Measurements from ENCODE around the gene TENM4. TPM values are rescaled to one million over a fixed set of nuclear protein-coding genes. Genes with fewer than 3 reads are reported as not detected.

TENM4 gene
- total and polyA plus RNA-seq, 10 of the 15 experiments (the other 5 are each of a cell fraction or from before 2014, with no cell fraction given), result 0.03 to 0.12 (median 0.06) TPM; not detected in 7

- TF ChIP-seq IRF3 (IDR thresholded peaks at IDR 0.05), result no peak
- TF ChIP-seq ETV6 (conservative IDR thresholded peaks at IDR 0.05 in 1 of 2, IDR thresholded peaks at IDR 0.05 in 1 of 2; ENCODE audit: borderline replicate concordance in 1 of 2, low read depth in 1 of 2), result no peak
- no peak for TF ChIP-seq FOXM1 (IDR thresholded peaks at IDR 0.05; ENCODE audit: low read depth, low read length)
- TF ChIP-seq HDAC6 (IDR thresholded peaks at IDR 0.05; ENCODE audit: unreplicated experiment), result no peak
- TF ChIP-seq KAT2A (conservative IDR thresholded peaks at IDR 0.05; ENCODE audit: control insufficient read depth, low read depth, low read length), result no peak
- no peak for TF ChIP-seq SMAD1 (IDR thresholded peaks at IDR 0.05; ENCODE audit: low read depth, partially characterized antibody)
- no peak for TF ChIP-seq SMC3 (IDR thresholded peaks at IDR 0.05; ENCODE audit: borderline replicate concordance, low read length)
- no peak for TF ChIP-seq ZZZ3 (IDR thresholded peaks at IDR 0.05; ENCODE audit: control insufficient read depth, insufficient read length, low read depth)
Measured at GRCh38 chr11:79290761-79291160, 150.1 kb downstream of the TENM4 start (continued).

- BruUV-seq (replicated peaks), result no TSS peak
- RAD21 ChIA-PET (ENCODE audit: unreplicated experiment), result no interaction called here
- TF ChIP-seq NFIC (IDR thresholded peaks at IDR 0.05; ENCODE audit: low read depth, low read length) (no peak), TCF12 (IDR thresholded peaks at IDR 0.05; ENCODE audit: low read depth, low read length) (no peak), BRCA1 (IDR thresholded peaks at IDR 0.05; ENCODE audit: low read depth, low read length) (no peak), KLF5 (IDR thresholded peaks at IDR 0.05; ENCODE audit: partially characterized antibody) (no peak), CBX5 (IDR thresholded peaks at IDR 0.05; ENCODE audit: low read depth) (no peak), POLR2AphosphoS2 (IDR thresholded peaks at IDR 0.05; ENCODE audit: low read depth, low read length) (no peak), FOS (IDR thresholded peaks at IDR 0.05; ENCODE audit: borderline replicate concordance, extremely low read depth, insufficient read length) (no peak), SMARCA5 (IDR thresholded peaks at IDR 0.05) (no peak), HDAC6 (IDR thresholded peaks at IDR 0.05; ENCODE audit: unreplicated experiment) (no peak), PAX8 (IDR thresholded peaks at IDR 0.05) (no peak), ZBTB11 (CRISPR knock-in tag; IDR thresholded peaks at IDR 0.05) (no peak), POU2F2 (IDR thresholded peaks at IDR 0.05; ENCODE audit: borderline replicate concordance, low read depth, low read length) (no peak), SIN3A (IDR thresholded peaks at IDR 0.05; ENCODE audit: low read depth, low read length) (no peak), TCF7 (IDR thresholded peaks at IDR 0.05; ENCODE audit: borderline replicate concordance) (no peak), ZNF217 (IDR thresholded peaks at IDR 0.05) (no peak), EZH2 (IDR thresholded peaks at IDR 0.05; ENCODE audit: borderline replicate concordance, control insufficient read depth, low read depth, low read length) (no peak)
Measured at GRCh38 chr11:79287952-79288351, 152.9 kb downstream of the TENM4 start.

More at GRCh38 chr11:79287952-79288351, 152.9 kb downstream of the TENM4 start:
- H3K4me2 ChIP-seq (ENCODE audit: control insufficient read depth, insufficient read depth), result no peak overlapping the region
- H3K27me3 ChIP-seq (replicated peaks in 1 of 2; ENCODE audit: control insufficient read depth in 2 of 2, insufficient read depth in 2 of 2, low read length in 1 of 2), result no peaks in the 10 kb centered on the region
- H3K27ac ChIP-seq (ENCODE audit: control insufficient read depth, insufficient read depth), result no peak overlapping the region
- SMC1A ChIA-PET (ENCODE audit: uncharacterized antibody, unreplicated experiment), result interaction anchor here (1.3 kb wide), 1 partner anchor 16 kb away, joined by 4 read pairs; no protein-coding TSS in a partner anchor
- H3K36me3 ChIP-seq (ENCODE audit: control insufficient read depth in 2 of 2, insufficient read depth in 2 of 2, low read length in 1 of 2), result no peaks in the 10 kb centered on the region
- no peaks in the 10 kb centered on the region for H3K9me3 ChIP-seq (replicated peaks; ENCODE audit: control insufficient read depth, insufficient read depth, low read length)
- FAIRE-seq (no peak), ATAC-seq (no peak), DNase-seq (ENCODE audit: low read depth, low spot score) (no peak)
- H3K9ac ChIP-seq (ENCODE audit: control insufficient read depth, insufficient read depth, low read length), result no peak overlapping the region
- CTCF ChIA-PET, result no interaction called here
- no peak overlapping the region for H3K4me3 ChIP-seq
- no peak overlapping the region for H2AFZ ChIP-seq (ENCODE audit: control insufficient read depth, low read depth, low read length)
- no peaks in the 10 kb centered on the region for H3K79me2 ChIP-seq (ENCODE audit: control insufficient read depth, insufficient read depth, low read length)
- intact Hi-C loops (cut with micrococcal nuclease; ENCODE audit: unreplicated experiment) (no loop called here), in situ Hi-C loops (cut with MboI) (no loop called here)
- no peaks in the 10 kb centered on the region for H4K20me1 ChIP-seq (ENCODE audit: control insufficient read depth, insufficient read depth)
- H3K4me1 ChIP-seq (ENCODE audit: control insufficient read depth, insufficient read depth, low read length), result no peaks in the 10 kb centered on the region
- POLR2A ChIA-PET, result no interaction called here
